ENCODE results near the gene SND1. TPM values are rescaled to one million over a fixed set of nuclear protein-coding genes. Genes with fewer than 3 reads are reported as not detected.

The SND1 gene
- total and polyA plus RNA-seq, 10 of the 15 experiments (the other 5 are each of a cell fraction or from before 2014, with no cell fraction given): 52.4 to 270 (median 146) TPM

GRCh38 chr7:127782075-127782474 lies 130.1 kb downstream of the SND1 start:
- no peaks in the 10 kb centered on the region for H4K20me1 ChIP-seq (ENCODE audit: control insufficient read depth, insufficient read depth)
- in situ Hi-C loops (cut with MboI): no loop called here
- RAD21 ChIA-PET (ENCODE audit: unreplicated experiment): interaction anchor here (2.4 kb wide), 1 partner anchor 10 kb away, joined by 9 read pairs; no protein-coding TSS in a partner anchor
- CTCF ChIA-PET: interaction anchor here (0.5 to 2.9 kb wide), 4 partner anchors 10 to 213 kb away, joined by 3 to 18 read pairs (median 5); no protein-coding TSS in a partner anchor
- H3K9me3 ChIP-seq (replicated peaks; ENCODE audit: control insufficient read depth, insufficient read depth, low read length): no peaks in the 10 kb centered on the region
- SMC1A ChIA-PET (ENCODE audit: uncharacterized antibody, unreplicated experiment): interaction anchor here (1.3 to 3.2 kb wide), 4 partner anchors 10 to 43 kb away, joined by 3 to 16 read pairs (median 6); no protein-coding TSS in a partner anchor
- H3K4me1 ChIP-seq (ENCODE audit: control insufficient read depth, insufficient read depth, low read length): 0 out of 2 replicates have a peak, but pooled peaks cover 5% of the 10 kb centered on the region
- ATAC-seq (no peak; the same call in 2 of the 3 replicates), FAIRE-seq (no peak), DNase-seq (ENCODE audit: low read depth, low spot score) (no peak)
- H2AFZ ChIP-seq (ENCODE audit: control insufficient read depth, low read depth, low read length): no peak overlapping the region
- H3K27me3 ChIP-seq (replicated peaks in 1 of 2; ENCODE audit: control insufficient read depth in 2 of 2, insufficient read depth in 2 of 2, low read length in 1 of 2): no peaks in the 10 kb centered on the region
- H3K4me2 ChIP-seq (ENCODE audit: control insufficient read depth, insufficient read depth): no peak overlapping the region
- no peak overlapping the region for H3K4me3 ChIP-seq
- POLR2A ChIA-PET: no interaction called here
- H3K36me3 ChIP-seq (ENCODE audit: control insufficient read depth in 2 of 2, insufficient read depth in 2 of 2, low read length in 1 of 2): no peaks in the 10 kb centered on the region; a peak in 1 of 4 replicates
- no TSS peak for BruUV-seq (replicated peaks)
- TF ChIP-seq FOS (IDR thresholded peaks at IDR 0.05; ENCODE audit: borderline replicate concordance, extremely low read depth, insufficient read length) (no peak), JUND (IDR thresholded peaks at IDR 0.05; ENCODE audit: low read depth, low read length) (no peak), SIN3A (IDR thresholded peaks at IDR 0.05; ENCODE audit: low read depth, low read length) (no peak), ATF3 (IDR thresholded peaks at IDR 0.05; ENCODE audit: borderline replicate concordance, extremely low read depth, low read depth, low read length) (no peak), ZNF274 (IDR thresholded peaks at IDR 0.05; ENCODE audit: insufficient read depth, insufficient read length) (no peak), CBX5 (IDR thresholded peaks at IDR 0.05; ENCODE audit: low read depth) (no peak), POLR2AphosphoS2 (IDR thresholded peaks at IDR 0.05; ENCODE audit: low read depth, low read length) (no peak), RBBP5 (conservative IDR thresholded peaks at IDR 0.05) (no peak), IKZF1 (conservative IDR thresholded peaks at IDR 0.05) (no peak)
- TF ChIP-seq, protein P1, sequence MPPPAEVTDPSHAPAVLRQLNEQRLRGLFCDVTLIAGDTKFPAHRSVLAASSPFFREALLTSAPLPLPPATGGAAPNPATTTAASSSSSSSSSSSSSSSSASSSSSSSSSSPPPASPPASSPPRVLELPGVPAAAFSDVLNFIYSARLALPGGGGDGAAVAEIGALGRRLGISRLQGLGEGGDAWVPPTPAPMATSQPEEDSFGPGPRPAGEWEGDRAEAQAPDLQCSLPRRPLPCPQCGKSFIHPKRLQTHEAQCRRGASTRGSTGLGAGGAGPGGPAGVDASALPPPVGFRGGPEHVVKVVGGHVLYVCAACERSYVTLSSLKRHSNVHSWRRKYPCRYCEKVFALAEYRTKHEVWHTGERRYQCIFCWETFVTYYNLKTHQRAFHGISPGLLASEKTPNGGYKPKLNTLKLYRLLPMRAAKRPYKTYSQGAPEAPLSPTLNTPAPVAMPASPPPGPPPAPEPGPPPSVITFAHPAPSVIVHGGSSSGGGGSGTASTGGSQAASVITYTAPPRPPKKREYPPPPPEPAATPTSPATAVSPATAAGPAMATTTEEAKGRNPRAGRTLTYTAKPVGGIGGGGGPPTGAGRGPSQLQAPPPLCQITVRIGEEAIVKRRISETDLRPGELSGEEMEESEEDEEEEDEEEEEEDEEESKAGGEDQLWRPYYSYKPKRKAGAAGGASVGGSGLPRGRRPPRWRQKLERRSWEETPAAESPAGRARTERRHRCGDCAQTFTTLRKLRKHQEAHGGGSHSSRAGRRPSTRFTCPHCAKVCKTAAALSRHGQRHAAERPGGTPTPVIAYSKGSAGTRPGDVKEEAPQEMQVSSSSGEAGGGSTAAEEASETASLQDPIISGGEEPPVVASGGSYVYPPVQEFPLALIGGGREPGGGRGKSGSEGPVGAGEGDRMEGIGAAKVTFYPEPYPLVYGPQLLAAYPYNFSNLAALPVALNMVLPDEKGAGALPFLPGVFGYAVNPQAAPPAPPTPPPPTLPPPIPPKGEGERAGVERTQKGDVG (CRISPR knock-in tag; IDR thresholded peaks at IDR 0.05): no peak
- peaks cover 24% of the 10 kb centered on the region for H3K79me2 ChIP-seq (ENCODE audit: control insufficient read depth, insufficient read depth, low read length)
- no peak overlapping the region for H3K9ac ChIP-seq (ENCODE audit: control insufficient read depth, insufficient read depth, low read length)
- intact Hi-C loops (cut with micrococcal nuclease; ENCODE audit: unreplicated experiment): no loop called here
- no peak overlapping the region for H3K27ac ChIP-seq (ENCODE audit: control insufficient read depth, insufficient read depth)

Data from GM12878 (cell line).